Activated CD4-positive, alpha-beta T cell treated with anti-CD3 and anti-CD28 coated beads, Interleukin-2, amount 50 U/mL, for 4 hours (primary cell): Measurements from ENCODE around the gene NRSN2.
A peak's percentile ranks its signal among the peaks of the same experiment; 100 is the strongest.

Experiments used
- DNase-seq, 2 experiments: peaks; one replicate each; pipeline ENCODE4 v3.0.0-alpha.2; 2020

The NRSN2 gene, protein sequence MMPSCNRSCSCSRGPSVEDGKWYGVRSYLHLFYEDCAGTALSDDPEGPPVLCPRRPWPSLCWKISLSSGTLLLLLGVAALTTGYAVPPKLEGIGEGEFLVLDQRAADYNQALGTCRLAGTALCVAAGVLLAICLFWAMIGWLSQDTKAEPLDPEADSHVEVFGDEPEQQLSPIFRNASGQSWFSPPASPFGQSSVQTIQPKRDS

DNA sequence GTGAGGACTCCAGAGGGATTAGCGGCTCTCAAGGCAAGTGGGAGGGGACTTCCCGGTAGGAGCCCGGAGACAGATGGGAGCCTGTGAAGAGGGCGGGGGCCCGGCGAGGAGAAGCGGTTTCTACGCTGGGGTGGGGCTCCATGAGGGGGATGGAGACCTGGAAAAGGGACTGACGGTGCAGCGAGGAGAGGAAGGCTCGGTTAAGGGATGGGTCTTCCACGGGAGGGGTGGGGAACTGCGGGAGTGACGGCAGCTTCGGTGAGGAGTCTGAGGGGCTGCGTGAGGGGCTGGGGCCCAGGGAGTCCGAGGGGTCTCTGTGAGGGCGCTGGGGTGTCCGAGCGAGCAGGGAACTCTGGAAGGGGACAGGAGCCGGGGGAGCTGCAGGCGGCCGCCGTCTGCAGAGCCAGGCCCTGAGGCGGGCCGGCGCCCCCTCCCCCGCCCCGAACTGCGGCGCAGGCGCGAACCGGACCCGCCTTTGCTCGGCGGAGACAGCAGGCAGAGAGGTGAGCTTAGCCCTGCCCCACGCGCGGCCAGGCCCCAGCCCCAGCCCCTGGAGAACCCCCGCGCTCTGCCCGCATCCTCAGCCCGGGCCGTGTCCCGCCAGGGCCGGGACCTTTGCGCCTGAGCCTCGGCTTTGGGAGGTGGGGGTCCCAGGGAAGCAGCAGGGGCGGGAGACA, at the start of gene NRSN2:
Gene NRSN2, plus strand, starts transcription at position 472 of the 677 bp plus-strand sequence. CDS start 2,533 bp downstream, outside the sequence.
- DNase-seq: peak in 1 of 2 experiments; percentile 8

DNA sequence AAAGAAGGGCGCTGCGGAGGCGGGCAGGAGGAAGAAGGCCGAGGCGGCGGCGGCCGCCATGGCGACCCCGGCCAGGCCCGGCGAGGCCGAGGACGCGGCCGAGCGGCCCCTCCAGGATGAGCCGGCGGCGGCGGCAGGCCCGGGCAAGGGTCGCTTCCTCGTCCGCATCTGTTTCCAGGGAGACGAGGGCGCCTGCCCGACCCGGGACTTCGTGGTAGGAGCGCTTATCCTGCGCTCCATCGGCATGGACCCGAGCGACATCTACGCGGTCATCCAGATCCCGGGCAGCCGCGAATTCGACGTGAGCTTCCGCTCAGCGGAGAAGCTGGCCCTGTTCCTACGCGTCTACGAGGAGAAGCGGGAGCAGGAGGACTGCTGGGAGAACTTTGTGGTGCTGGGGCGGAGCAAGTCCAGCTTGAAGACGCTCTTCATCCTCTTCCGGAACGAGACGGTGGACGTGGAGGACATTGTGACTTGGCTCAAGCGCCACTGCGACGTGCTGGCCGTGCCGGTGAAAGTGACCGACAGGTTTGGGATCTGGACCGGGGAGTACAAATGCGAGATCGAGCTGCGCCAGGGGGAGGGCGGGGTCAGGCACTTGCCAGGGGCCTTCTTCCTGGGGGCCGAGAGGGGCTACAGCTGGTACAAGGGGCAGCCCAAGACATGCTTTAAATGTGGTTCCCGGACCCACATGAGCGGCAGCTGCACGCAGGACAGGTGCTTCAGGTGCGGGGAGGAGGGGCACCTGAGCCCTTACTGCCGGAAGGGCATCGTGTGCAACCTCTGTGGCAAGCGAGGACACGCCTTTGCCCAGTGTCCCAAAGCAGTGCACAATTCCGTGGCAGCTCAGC, 48.8 kb upstream of the NRSN2 start:
- DNase-seq: peak; percentile 5 to 19

DNA sequence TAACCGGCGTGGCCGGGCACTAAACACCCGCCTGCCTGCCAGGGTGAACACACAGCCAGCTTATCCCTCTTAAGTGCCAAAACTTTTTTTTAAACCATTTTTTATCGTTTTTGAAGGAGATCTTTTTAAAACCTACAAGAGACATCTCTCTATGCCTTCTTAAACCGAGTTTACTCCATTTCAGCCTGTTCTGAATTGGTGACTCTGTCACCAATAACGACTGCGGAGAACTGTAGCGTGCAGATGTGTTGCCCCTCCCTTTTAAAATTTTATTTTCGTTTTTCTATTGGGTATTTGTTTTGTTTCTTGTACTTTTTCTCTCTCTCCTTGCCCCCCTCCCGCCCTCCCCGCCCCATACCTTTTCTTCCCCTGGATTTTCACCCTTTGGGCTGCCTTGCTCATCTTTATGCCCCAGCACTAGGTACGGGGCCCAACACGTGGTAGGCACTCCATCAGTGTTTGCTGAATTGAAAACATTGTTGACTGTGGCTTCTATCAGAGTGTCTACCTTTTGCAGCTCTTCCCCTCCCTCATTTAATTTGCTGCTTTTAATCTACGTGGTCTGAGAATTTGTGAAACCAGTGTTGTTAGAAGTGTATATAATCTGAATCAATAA, 48.0 kb upstream of the NRSN2 start:
- no peak for DNase-seq

DNA sequence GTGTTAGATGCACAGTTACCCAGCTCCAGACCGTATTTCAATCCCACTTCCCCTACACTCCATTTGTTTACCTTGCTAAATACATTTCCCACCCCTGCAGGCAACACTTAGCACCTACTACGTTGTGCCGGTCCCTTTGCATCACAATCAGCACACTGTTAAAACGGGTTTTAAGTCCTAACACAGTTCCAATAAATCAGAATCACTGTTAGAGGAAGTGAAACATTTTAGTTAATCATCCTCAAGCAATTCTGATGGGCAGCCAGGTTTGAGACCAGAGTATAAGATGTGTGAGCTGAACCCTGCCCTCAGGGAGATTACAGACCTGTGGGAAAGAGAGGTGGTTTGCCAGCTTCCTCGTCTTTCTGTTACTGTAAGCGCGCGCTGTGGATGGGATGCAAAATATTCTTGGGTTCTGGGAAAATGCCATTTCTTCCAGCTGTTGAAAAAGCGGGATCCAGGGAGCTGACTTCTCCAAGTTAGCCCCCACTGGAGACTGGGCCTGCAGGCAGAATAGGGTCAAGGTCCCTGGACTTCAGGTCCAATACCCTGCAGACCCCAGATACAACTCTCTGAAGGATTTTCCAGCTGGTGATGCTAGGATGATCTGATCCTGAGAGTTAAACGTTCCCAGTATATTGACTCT, 46.4 kb upstream of the NRSN2 start:
- DNase-seq: no peak

DNA sequence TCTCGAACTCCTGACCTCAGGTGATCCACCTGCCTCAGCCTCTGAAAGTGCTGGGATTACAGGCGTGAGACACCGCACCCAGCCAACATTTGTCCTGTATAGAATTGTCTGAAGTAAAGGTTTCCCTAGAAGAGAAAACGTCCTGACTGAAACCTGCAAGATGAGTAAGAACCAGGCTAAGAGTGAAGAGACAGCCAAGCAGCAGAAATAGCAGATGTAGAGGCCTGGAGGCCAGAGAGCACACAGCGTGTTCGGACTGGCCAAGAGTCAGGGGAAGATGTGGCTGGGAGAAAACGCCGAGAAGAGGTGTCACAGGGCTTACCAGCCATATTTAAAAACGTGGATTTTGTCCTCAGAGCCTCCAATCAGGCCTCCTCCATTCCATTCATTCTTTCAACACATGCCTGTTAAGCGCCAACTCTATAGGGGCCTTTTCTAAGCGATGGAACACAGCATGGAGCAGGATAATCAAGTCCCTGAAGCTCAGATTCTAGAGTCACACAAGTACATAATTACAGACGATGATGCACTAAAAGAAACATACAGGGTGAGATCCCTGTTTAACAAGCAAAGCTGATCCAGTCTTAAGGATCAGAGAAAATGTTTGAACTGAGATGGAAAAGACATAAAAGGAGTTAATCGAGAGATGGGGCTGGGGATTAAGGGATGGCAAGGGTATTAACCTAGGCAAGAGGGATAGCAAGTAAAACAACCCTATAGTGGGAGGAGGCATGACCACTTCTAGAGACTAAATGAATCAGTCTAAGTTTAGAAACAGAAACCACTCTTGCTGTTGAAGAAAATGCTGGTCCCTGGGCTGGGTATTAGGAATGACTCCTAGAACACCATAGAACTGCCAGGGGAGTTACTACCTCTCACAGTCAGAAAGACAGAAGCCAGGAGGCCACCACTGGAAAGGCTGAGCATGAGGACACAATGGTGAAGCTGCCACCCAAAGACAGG, 44.7 kb upstream of the NRSN2 start:
- DNase-seq: no peak

DNA sequence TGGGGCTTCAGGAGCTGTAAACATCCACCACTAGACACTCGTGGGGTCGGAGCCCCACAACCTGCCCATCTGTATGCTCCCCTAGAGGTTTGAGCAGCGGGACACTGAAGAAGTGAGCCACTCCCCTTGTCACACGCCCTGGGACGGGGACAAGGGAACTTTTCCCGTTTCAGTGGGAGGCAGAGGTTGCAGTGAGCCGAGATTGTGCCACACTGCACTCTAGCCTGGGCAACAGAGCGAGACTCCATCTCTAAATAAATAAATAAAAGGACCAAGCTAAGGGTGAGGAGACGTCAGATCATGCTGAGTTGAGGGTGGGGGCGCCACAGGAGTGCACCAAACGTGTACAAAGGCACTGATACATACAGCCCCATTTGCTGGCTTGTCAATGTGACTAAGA, 41.2 kb upstream of the NRSN2 start:
- DNase-seq: no peak

DNA sequence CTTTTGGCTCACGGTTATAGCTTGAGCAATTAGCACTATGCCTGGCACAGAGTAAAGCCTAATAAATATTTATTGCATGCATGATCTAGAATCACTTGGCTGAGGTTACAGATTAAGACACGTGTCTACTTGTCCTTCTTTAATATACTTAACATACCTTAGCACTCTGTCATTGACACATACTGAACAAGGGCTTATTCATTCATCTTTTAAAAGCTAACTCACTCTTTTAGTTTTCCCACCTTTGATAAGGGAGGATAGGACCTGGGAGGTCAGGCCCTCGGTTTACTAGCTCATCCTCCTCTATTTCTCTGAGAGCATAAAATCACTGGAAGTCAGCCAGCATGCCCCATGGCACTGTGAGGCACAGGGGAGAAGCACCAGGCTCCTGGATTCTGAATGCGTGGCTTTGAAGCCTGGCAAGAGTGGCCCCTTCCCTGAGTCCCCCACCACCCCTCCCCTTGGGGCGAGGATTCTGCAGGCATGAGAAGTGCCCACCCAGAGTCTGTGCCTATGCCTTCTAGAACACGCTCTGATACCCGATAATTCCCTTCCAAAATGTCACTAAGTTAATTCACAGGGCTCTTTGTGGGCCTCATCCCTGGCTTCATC, 38.4 kb upstream of the NRSN2 start:
- no peak for DNase-seq

DNA sequence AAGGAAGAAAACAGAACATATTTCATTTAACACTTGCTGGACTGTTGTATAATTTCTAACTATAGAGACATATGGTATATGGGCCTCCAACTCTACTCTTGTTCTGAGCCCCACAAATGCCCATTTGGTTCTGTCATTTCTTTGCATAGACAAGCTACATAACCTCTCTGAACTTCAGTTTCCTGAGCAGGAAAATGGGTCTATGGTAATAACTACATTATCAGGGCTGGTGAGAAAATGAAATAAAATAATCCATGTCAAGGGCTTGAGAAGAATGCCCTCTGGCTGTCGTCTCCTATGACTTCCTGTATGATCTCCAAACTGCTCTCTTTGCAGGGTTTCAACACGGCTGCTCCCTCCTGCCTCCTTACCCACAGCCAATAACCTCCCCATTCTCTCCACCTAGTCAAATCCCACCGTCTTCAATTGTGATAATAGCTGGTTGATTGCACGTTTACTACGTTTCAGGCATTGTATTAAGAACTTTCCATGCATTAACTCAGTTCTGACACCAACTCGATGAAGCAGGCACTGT, 37.5 kb upstream of the NRSN2 start:
- DNase-seq: no peak

DNA sequence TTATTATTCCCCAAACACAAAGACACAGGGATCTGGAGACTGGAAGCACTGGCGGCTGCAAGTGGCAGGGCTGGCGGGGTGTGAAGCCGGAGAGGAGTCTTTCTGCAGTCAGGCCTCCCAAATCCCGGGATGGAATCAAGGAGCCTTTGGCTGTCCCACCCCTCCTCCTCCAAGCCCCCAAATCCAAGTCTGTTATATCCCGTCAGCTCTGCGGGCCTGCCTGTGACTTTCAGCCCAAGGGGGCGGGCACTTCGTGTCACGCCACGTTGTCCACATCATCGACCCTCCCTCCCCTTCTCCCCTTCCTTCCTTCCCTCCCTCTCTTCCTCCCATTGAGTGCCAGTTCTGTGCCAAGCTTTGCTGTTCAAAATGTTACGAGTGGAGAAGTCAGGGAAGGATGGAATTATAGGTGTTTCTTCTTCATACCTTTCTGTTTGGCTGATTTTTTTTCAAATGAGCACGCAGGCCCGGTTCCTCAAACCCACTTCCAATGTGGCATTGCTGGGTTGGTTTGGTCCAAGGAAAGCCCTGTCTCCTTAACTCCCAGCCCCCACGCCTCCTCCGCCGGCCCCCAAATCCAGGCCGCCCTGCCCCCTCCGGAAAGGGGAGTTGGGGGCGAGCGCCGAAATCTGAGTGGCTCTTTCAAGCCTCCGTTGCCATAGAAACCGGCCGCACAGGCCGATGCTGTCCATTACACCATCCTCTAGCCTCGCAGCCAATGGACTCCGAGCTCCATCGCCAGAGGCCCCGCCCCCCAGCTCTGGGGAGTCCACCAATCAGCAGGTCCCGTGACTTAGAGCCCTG, 36.9 kb upstream of the NRSN2 start:
- peak; percentile 59 to 60 for DNase-seq

DNA sequence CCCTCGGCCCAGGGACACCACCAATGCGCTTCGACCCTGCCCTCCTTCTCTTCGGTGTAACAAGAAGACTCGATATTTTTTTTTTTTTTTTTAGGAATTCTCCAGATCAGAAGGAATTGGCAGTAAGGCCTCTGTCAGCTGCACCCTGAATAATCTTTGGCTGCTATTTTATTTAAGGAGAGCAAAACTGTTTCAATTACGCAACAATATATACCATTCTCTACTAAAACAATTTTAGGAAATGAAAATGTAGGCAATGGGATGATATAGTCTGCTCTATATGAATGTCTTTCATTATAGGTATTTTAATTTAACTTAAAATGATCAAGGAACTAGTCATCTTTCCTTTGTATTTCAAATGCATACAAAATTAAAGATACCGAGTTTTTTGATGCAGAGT, 36.3 kb upstream of the NRSN2 start:
- DNase-seq: no peak

DNA sequence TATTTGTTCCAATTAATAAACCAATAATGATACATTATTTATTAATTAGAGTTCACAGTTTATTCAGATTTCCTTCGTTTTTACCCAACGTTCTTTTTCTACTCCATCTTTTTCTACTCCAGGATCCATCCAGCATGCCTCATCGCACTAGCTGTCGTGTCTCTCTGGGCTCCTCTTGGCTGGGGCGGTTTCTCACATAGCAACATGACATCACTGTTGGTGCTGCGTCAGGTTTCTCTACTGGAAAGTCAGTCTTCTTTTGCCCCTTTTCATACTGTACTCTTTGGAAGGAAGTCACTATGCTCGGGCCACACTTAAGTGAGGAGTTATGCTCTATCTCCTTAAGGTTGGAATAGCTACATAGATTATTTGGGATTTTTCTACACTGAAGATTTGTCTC, 35.3 kb upstream of the NRSN2 start:
- DNase-seq: no peak

DNA sequence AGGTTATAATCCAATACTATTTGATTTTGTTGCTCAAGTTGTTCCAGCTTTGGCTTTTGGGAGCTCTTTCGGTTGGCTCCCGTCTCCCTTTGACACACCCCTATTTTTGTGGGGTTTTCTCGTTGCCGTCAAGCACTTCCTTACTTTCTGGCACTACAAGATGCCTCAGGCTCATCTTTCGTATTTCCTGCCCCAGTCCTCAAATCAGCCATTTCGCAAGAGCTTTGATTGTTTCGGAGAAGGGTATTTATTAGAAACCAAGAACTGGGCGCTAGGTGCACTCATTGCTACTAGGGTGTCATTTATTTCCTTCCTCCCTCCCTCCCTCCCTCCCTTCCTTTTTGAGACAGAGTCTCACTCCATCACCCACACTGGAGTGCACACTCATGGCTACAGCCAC, 34.8 kb upstream of the NRSN2 start:
- no peak for DNase-seq

DNA sequence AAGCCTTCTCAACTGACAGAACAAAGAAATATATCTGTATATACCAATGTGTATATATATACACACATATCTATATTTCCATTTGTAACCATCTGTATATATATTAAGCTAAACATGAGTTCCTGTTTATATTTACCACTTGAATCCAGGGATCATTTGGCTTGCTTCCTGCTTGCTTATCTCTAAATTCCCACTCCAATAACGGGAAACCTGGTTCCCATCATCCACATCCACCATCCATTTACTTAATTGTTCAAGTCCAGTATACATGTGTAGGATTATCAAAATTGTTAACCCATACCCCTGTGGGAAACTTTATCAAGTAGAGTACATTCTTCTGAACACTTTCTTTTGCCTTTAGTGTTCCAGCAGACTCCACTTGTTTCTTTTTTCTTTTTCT, 34.0 kb upstream of the NRSN2 start:
- no peak for DNase-seq

DNA sequence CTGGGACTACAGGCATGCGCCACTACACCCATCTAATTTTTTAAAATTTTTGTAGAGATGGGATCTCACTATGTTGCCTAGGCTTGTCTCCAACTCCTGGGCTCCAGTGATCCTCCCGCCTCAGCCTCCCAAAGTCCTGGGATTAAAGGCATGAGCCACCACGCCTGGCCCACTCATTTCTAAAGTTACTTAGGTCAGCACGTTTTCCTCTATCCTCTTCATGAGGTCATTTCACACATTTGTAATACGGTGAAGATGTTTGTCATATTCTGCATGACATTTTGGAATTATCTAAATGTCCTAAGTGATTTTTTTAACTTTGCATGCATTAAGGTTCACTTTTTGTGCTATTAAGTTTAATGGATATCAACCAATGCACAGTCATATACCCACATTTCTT, 33.5 kb upstream of the NRSN2 start:
- no peak for DNase-seq

DNA sequence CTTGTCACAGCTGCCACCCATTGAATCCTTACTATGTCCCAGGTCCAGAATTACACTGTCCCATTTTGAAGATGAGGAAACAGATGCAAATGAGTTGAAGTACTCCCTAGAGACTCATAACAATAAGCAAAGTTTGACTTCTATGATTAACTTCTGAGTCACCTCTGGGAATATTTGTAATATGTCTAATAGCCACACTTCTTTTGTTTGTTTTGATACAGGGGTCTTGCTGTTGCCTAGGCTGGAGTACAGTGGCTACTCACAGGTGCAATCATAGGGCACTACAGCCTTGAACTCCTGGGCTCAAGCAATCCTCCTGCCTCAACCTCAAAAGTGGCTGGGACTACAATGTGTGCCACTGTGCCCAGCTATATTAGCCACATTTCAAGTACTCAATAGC, 33.0 kb upstream of the NRSN2 start:
- DNase-seq: no peak

DNA sequence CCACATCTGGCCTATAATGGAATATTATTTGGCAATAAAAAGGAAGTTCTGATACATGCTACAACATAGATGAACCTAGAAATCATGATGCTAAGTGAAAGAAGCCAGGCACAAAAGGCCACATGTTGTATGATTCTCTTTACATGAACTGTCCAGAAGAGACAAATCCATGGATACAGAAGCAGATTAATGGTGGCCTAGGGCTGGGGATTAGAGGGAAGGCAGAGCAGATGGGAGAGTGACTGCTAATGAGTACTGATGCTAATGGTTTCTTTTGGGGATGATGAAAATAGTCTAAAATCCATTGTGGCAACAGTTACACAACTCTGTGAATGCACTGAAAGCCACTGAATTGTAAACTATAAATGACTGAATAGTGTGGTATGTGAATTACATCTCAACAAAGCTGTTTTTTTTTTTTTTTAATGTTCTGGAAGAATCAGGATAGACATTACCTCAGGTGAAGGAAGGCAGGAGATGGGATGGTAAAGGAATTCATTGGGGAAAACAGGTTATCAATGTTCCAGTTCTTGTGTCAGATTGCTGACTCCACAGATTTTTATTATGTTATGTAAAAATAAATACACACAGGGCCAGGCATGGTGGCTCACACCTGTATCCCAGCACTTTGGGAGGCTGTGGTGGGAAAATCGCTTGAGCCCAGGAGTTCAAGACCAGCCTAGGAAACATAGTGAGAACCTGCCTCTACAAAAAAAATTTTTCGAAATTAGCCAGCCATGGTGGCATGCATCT, 30.4 kb upstream of the NRSN2 start:
- DNase-seq: no peak

DNA sequence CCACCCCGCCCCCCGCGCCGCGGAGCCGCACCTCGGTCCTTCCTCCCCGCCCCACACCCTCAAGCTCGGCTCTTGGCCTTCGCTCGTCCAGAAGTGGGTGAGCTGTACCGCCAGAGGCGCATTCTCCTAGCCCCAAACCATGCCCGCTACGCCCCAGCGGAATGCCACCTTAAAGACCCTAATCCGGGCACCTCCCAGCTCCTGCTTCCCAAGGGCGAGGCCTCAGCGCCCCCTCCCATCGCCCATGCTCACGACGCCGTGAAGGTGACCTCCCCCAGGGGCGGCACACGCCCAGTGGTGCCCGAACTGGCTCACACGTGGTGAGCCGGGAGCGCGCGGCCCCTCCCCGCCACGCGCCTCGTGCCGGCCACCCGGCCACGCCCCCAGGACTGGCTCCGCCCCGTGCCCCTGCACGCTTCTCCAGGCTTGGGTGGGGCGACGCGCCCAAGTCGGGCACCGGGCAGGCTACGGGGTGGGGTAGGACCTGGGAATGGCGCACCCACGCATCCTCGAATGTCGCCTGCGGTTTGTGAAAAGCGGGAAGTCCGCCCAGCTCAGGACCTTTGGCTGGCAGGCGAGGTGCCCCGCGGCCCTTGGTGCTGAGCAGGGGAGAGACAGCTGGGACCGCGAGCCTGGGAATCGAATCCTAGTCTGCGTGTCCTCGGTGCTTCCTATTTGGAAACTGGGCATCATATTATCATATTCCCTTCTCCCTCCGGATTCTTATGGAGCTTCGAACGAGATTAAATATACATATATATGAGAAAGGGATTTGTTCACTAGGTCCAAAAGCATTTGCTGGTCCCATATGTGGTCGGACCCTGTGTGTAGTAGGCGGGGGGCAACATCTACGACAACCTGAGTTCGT, 22.5 kb upstream of the NRSN2 start:
- peak; percentile 85 to 87 for DNase-seq
